Choroid plexus epithelial cell (primary cell): ENCODE data around the gene DMAC2L.

Source experiments
- DNase-seq: peaks from one replicate; pipeline ENCODE4 v3.0.0-alpha.2; 2010; ENCODE audit warnings: low read depth
- H3K4me3 ChIP-seq: 2 replicates; pipeline ENCODE4 v1.5.1; 2011; ENCODE audit warnings: low read depth, mild to moderate bottlenecking, control low read depth, low read length, moderate library complexity
- CTCF ChIP-seq: conservative IDR thresholded peaks from 2 replicates; pipeline ENCODE4 v1.5.1; 2011; ENCODE audit warnings: low read depth, mild to moderate bottlenecking, control low read depth, inconsistent platforms, low read length, moderate library complexity

DMAC2L gene

GRCh38 chr14:50338587-50338986 lies 26.5 kb downstream of the DMAC2L start:
- DNase-seq = no peak
- no peak overlapping the region for H3K4me3 ChIP-seq
- TF ChIP-seq CTCF = no peak

GRCh38 chr14:50339178-50339804 lies 27.2 kb downstream of the DMAC2L start:
- DNase-seq = no peak
- H3K4me3 ChIP-seq = no peak overlapping the region
- no peak for TF ChIP-seq CTCF

- DNase-seq = no peak
- H3K4me3 ChIP-seq = no peak overlapping the region
Measured at GRCh38 chr14:50340045-50340444, 27.9 kb downstream of the DMAC2L start.

GRCh38 chr14:50340963-50341362 lies 28.8 kb downstream of the DMAC2L start:
- H3K4me3 ChIP-seq = no peak overlapping the region
- TF ChIP-seq CTCF = peak; percentile 40
- DNase-seq = no peak

More at GRCh38 chr14:50340045-50340444, 27.9 kb downstream of the DMAC2L start:
- no peak for TF ChIP-seq CTCF

GRCh38 chr14:50342221-50343078 lies 30.3 kb downstream of the DMAC2L start:
- no peak overlapping the region for H3K4me3 ChIP-seq
- DNase-seq = peak; percentile 88
- peak; percentile 48 for TF ChIP-seq CTCF

- no peak for TF ChIP-seq CTCF
- peak; percentile 65 for DNase-seq
Measured at GRCh38 chr14:50343434-50343833, 31.3 kb downstream of the DMAC2L start.

More at GRCh38 chr14:50343434-50343833, 31.3 kb downstream of the DMAC2L start:
- H3K4me3 ChIP-seq = no peak overlapping the region
